ENCODE measurements around the gene NHLRC4. TPM values are rescaled to one million over a fixed set of nuclear protein-coding genes. Genes with fewer than 3 reads are reported as not detected.

Gene NHLRC4
- total RNA-seq, 1 donor from 2014 or later: 0.46 TPM

DNA sequence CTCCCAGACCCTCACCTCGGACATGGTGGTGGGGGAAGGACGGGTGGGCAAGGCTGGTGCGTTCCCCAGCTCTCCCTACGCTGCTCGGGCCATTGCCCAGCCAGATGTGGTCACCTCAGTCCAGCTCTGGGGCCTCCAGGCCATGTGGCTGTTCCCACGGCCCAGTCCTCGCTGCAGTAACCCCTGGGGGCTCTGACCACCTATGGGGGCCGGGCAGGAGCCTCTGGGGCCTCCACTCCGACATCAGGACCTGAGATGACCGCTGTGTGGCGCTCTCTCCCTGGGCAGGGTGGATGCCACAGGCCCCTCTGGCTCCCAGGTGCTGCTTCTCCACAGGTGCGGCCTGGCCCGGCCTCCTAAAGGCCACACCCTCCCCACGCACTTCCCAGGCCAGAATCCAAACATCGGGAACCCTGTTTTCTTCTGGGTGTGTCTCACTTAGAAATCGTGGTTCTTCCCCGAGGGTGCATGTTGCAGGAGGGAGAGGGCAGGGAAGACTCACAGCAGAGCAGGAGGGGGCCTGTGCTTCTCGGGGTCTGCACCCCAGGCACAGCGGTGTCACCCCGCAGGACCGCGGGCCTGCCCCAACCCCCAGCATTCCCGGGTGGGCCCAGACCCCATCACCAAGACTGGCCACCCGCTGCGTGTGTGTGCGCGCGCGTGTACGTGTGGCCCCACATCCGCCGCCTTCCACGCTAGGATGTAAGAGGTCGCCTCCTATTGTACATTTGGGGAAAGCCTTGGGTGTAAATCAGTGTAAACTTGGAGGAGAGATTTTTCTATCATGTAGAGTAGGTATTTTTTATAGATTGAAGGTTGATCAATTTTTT, 45.2 kb upstream of the NHLRC4 start:
- peak; percentile 11 for TF ChIP-seq CTCF (IDR thresholded peaks at IDR 0.05; ENCODE audit: insufficient read depth, low read length, poor library complexity, severe bottlenecking)

DNA sequence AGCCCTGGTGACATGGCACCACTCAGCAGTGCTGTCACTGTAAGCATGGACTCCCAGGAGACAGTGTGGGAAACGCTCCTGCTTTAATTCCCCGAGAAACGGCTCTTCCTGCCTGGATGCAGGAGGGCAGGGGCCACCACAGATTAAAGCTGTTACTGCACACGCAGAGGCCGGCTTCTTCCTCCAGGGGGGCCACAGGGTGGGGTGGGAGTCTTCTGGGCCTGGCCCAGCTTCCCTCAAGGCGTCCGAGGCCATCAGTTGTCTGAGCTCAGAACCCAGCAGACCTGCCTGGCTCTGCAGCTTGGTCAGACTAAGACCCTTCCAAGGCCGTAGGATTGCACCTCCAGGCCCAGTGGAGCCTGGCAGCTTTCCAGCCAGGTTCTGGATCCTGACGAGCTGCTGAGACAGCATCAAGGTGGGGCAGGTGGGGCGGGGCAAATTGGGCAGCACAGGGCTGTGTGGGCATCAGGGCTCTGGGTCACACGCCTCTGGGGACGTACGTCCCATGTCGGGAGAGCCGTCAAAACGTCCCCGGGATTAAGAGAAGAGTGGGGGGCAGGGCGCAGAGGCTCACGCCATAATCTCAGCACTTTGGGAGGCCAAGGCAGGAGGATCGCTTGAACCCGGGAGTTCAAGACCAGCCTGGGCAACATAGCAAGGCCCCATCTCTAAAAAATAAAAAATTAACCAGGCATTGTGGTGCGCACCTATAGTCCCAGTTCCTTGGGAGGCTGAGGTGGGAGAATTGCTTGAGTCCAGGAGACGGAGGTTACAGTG, 44.3 kb upstream of the NHLRC4 start:
- H3K27me3 ChIP-seq (ENCODE audit: control insufficient read depth, insufficient read depth, low read length): no peaks in the 10 kb centered on the region
- H3K36me3 ChIP-seq (ENCODE audit: control insufficient read depth, insufficient read depth, low read length): no peaks in the 10 kb centered on the region
- H3K4me3 ChIP-seq (ENCODE audit: low read depth, low read length): no peak overlapping the region
- no peak for DNase-seq (ENCODE audit: low read depth)
- TF ChIP-seq CTCF (IDR thresholded peaks at IDR 0.05; ENCODE audit: insufficient read depth, low read length, poor library complexity, severe bottlenecking): no peak

More for the DNA sequence above, 45.2 kb upstream of the NHLRC4 start:
- DNase-seq (ENCODE audit: low read depth): no peak
- Histone ChIP-seq H3K27me3 (ENCODE audit: control insufficient read depth, insufficient read depth, low read length) (no peaks in the 10 kb centered on the region), H3K4me3 (ENCODE audit: low read depth, low read length) (no peak overlapping the region), H3K36me3 (ENCODE audit: control insufficient read depth, insufficient read depth, low read length) (no peaks in the 10 kb centered on the region)

DNA sequence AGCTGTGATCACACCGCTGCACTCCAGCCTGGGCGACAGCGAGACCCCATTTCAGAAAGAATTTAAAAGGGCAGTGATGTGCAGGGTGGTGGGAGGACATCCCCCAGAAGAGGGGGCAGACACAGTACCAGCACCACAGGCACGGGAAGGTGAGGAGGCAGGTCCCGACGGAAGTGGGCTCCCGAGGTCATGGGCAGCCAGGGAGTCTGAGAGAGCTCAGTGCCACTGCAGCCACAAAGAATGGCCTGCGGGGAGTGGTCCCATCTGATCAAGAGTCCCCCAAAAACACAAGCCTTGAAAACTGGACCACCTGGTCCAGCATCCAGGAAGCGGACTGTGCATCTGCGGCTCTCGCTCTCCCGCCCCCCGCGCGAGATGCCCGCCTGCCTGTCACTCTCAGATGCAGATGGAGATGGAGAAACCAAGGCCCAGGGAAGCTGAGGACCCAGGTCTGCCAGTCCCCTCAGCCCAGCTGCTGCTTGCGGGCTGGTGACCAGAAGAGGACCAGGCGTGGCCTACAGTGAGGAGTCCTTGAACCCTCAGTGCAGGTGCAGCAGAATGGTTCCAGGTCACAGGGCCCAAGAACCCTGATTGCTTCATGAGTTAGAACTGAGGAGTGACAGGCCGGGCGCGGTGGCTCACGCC, 43.6 kb upstream of the NHLRC4 start:
- Histone ChIP-seq H3K4me3 (ENCODE audit: low read depth, low read length) (no peak overlapping the region), H3K36me3 (ENCODE audit: control insufficient read depth, insufficient read depth, low read length) (no peaks in the 10 kb centered on the region), H3K27me3 (ENCODE audit: control insufficient read depth, insufficient read depth, low read length) (no peaks in the 10 kb centered on the region)
- no peak for DNase-seq (ENCODE audit: low read depth)
- TF ChIP-seq CTCF (IDR thresholded peaks at IDR 0.05; ENCODE audit: insufficient read depth, low read length, poor library complexity, severe bottlenecking): no peak

DNA sequence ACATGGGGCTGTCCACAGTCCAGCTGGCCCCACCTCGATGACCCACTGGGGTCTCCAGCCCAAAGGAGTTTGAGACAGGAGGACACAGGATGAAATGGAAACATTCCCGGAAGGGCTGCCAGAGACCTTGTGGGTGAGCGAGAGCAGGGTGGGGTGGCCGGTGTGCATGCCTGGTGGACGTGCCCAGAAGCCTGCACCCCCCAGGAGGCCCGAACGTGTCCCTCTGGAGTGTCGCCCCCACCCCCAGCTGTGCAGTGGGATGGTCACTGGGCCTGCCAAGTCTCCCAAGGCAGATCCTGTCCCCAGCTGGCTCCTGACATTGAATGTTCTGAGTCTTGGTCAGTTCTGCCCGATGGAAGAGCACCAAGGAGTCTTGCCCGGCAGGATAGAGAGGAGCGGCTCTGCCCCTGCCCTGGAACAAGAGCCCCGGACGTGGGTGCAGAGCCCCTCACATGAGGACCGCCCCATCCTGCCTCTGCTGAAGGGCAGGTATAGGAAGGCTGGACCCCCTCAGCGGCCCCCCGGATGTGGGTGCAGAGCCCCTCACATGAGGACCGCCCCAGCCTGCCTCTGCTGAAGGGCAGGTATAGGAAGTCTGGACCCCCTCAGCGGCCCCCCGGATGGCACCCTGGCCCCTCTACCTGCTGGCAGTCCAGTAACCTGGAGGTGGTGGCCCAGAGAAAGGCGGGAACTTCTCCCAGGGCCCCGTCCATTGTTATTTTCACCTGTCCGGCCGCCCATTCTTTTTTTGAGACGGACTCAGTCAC, 42.3 kb upstream of the NHLRC4 start:
- no peak for TF ChIP-seq CTCF (IDR thresholded peaks at IDR 0.05; ENCODE audit: insufficient read depth, low read length, poor library complexity, severe bottlenecking)
- H3K36me3 ChIP-seq (ENCODE audit: control insufficient read depth, insufficient read depth, low read length): no peaks in the 10 kb centered on the region
- no peak overlapping the region for H3K4me3 ChIP-seq (ENCODE audit: low read depth, low read length)
- no peak for DNase-seq (ENCODE audit: low read depth)
- no peaks in the 10 kb centered on the region for H3K27me3 ChIP-seq (ENCODE audit: control insufficient read depth, insufficient read depth, low read length)

GRCh38 chr16:525123-525519, 41.7 kb upstream of the NHLRC4 start:
- TF ChIP-seq CTCF (IDR thresholded peaks at IDR 0.05; ENCODE audit: insufficient read depth, low read length, poor library complexity, severe bottlenecking): no peak
- Histone ChIP-seq H3K27me3 (ENCODE audit: control insufficient read depth, insufficient read depth, low read length) (no peaks in the 10 kb centered on the region), H3K36me3 (ENCODE audit: control insufficient read depth, insufficient read depth, low read length) (peaks cover 2% of the 10 kb centered on the region), H3K4me3 (ENCODE audit: low read depth, low read length) (no peak overlapping the region)
- DNase-seq (ENCODE audit: low read depth): no peak
